ENCODE results near the gene MCU.

- TF ChIP-seq POLR2AphosphoS5 (IDR thresholded peaks at IDR 0.05; ENCODE audit: low read depth, low read length), result no peak
- no peak for TF ChIP-seq CTCF (IDR thresholded peaks at IDR 0.05)
- no peak for TF ChIP-seq MAX (IDR thresholded peaks at IDR 0.05; ENCODE audit: low read depth)
- no peak for TF ChIP-seq PBX3 (IDR thresholded peaks at IDR 0.05)
Measured at GRCh38 chr10:72842164-72842563, 150.2 kb downstream of the MCU start.

Data from SK-N-SH (cell line).